Activated CD8-positive, alpha-beta memory T cell treated with anti-CD3 and anti-CD28 coated beads for 24 hours (primary cell): ENCODE results near the gene DUSP2.

Experiments used
- DNase-seq: peaks from one replicate; pipeline ENCODE4 v3.0.0-alpha.2; 2020

The DUSP2 gene

DNA sequence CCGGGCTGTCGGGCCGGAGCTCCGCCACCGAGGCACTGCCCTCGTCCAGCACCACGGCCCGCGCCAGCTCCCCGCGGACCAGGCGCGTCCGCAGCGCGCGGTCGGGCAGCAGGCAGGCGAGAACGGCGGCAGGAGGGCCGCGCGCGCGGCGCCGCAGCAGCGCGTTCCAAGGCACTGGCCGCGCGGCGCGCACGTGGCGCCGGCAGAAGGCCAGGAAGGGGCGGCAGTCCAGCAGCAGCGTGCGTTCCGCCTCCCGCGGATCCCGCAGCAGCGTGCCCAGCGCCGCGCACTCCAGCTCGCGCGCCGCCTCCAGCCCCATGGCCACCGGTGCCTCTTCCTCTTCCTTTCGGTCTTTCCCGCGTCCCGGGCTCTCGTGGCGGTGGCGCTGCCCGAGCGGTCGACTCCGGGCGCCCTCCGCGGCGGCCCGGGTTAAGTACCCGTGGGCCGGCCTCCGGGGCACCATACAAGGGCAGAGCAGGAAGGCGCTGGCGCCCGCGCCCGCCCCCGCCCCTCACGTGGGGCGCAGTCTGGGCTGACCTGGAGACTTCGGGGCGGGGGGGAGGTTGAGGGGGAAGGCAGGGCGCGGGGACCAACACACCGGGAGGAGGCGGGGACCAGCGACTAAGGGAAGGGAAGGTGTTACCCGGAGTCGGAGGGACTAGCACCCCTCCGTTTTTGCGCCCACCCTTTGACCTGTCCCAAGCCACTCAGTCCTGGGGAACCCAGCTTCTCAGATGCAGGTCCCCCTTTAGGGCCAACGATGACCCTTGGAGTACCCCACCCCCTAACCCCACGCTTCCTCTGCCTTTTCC is at the start of gene DUSP2:
Gene DUSP2 (minus strand): TSS at position 405 of the 812 bp plus-strand sequence. CDS start 86 bp downstream, at position 319.
- DNase-seq, result peak; percentile 99

DNA sequence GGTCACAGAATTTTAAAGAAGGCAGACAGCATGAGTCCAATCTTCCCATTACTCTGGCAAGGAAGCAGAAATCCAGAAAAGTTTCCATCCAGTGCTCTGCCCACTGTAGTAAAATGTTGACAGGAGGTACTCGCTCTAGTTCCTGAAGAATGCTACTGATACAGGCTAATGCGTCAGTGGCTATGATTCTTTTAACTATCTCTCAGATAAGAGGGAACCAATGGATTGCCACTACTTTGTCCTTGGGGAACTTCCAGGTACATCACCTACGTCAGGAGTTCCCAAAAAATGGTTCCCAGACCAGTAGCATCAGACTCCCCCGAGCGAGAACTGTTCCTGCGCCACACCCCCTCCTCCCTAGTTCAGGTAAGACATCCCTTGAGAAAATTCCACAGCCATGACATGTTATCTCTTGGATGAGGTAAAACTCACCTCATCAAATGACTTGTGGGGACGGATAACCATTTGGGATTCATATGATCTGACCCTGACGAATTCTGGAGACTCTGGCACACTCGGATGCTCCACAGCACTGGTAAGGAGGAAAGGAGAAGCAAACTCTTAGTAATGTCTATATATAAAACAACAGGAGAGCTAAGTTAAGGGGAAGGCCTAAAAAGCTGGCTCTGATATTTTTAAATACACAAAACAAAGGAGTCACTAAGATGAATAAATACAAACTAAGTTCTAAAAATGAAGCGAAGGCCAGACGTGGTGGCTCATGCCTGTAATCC is 46.9 kb upstream of the DUSP2 start:
- no peak for DNase-seq

DNA sequence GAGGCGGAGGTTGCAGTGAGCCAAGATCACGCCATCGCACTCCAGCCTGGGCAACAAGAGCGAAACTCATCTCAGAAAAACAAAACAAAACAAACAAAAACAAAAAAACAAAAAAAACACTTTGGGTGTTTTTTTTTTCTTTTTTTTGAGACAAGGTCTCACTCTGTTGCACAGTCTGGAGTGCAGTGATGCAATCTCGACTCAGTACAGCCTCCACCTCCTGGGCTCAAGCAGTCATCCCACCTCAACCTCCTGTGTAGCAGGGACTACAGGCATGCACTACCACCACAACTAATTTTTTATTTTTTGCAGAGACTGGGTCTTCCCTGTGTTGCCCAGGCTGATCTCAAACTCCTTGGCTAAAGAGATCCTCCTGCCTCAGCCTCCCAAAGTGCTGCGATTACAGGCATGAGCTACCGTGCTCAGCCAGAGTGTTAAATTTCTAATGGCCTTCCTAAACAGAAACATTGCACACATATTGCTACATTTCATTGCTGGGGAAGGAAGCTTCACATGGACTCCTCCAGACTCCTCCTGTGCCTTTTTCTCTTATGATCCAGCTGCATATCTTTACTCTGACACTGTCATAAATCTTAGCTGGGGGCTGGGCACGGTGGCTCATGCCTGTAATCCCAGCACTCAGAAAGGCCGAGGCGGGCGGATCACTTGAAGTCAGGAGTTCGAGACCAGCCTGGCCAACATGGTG is 43.7 kb upstream of the DUSP2 start:
- no peak for DNase-seq

GRCh38 chr2:96186562-96186961 is 41.3 kb upstream of the DUSP2 start:
- DNase-seq, result no peak

DNA sequence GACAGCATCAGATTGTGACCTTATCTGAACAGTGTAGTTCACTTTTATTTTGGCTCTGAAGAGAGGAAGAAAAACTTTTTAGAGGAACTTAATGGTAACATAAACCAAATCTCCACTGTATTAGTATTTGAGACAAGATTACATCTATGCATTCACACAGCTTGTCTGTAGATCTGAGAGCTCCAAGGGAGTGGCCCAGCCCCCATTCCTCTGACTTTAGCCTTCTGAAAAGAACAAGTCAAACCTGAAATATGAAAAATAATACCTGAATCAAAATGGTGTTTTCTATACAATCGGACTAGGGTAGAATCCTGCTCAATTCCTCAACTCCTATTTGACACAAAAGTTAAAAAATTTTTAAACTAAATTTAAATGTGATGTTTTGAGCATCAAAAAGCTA is 40.3 kb upstream of the DUSP2 start:
- DNase-seq, result no peak

DNA sequence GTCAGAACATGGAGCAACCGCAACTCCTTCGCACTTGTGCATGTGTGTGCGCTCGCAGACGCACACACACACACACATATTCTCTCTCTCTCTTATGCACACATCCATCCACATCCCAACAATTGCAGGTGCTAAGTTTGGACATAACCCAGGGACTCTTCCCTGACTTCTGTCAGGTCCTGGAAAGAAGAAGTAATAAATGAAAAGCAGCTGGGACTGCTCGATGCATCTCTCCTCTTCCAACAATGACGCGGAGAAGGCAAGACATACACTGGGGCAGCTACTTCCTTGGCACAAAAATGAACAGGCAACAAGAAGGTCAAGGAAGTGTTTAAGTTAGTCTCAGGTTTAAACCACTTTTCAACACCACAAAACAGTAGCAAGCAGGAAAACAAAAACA is 39.7 kb upstream of the DUSP2 start:
- DNase-seq, result no peak

- no peak for DNase-seq
These were observed 38.9 kb upstream of the DUSP2 start for GRCh38 chr2:96184188-96184587.

DNA sequence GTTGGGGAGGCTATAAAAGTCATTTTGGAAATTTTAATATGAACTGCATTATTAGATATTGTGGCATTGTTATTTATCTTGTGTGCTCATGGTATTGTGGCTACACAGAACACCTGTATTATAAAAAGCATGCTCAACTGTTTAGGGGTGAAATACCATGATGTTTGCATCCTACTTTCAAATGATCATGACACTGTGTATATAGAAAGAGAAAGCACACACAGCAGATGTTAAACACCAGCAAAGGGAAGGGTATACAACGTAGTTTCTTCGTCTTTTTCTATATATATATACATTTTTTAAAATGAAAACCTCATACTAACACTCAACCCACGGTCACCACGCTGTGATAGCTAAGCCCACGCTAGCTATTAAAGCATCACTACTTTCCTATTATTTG is 36.3 kb upstream of the DUSP2 start:
- no peak for DNase-seq

DNA sequence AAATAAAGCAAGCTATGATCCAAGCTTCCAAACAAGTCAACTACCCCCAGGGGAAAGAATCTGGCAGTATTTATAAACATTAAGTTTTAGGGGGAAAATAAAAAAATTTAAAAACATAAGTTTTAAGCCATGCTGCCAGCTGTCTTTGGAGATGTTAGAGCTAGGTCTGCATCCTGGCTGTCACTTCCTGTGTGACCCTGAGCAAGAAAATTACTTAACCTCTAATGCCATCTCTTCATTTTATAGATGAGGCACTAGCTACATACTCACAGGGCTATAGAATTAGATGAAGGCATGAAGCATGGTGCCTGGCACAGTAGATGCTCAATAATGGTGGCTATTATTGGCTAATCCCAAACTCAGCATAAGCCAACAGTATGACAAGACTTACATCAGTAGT is 35.3 kb upstream of the DUSP2 start:
- no peak for DNase-seq

- DNase-seq, result no peak
These were observed 34.8 kb upstream of the DUSP2 start for GRCh38 chr2:96180002-96180401.

DNA sequence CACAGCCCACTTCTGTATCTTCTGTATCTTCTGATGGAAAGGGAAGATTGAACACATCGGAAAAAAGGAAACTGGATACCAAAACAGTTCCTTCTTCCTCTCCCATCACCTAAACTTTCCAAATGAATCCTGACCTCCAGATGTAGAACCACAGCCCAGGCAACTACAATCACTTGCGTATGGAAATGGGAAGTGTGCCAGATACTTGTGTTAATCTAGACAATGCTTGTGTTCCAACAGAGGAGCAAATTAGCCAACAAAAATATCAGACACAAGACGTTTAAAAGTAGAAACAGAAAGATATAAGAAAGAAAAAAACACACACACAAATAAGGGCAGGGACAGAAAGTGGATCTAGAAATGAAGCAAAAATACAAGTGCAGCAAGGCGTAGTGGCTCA is 31.4 kb upstream of the DUSP2 start:
- no peak for DNase-seq

DNA sequence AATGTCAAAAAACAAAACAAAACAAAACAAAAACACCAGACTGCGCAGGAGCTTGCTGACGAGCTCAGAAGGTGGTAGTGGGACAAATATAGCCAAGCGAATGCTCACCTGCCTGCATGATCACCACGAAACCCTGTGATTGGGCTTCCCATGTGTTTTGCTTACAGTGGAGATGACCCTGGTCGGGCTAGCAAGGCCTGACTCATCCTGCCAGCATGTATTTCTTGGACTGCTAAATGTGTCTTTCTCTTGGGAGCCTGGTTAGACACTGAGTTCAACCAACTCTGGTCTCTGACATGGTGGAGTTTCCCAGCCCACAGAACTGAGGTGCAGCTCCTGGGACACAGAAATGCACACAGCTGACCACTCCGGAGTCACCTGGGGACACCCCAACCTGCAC is 30.7 kb upstream of the DUSP2 start:
- DNase-seq, result no peak

GRCh38 chr2:96174251-96175144 is 29.3 kb upstream of the DUSP2 start:
- DNase-seq, result peak; percentile 94

GRCh38 chr2:96171831-96172230 is 26.6 kb upstream of the DUSP2 start:
- DNase-seq, result no peak

GRCh38 chr2:96170626-96171025 is 25.4 kb upstream of the DUSP2 start:
- no peak for DNase-seq

GRCh38 chr2:96169868-96170507 is 24.7 kb upstream of the DUSP2 start:
- DNase-seq, result no peak

DNA sequence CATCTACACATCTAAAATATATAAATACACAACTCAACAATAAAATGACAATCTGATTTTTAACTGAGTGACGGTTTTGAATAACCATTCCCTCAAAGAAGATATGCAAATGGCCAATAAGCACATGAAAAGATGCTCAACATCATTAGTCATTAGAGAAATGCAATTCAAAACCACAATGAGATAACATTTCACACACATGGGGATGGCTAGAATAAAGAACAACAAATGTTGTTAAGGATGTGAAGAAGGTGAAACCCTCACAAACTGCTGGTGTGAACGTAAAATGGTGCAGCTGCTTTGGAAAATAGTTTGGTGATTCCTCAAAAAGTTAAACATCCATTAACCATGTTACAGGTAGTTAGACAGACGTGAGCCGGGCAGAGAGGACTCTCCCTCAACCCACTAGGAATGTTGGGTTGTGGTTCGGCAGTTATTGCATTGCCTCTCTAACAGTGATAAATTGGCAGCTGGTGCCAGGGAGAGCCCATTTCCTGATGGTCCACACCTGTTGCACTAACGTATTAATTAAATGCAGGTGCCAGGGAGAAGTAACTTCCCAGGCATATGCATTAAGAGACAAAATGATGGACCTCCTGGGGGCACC is 22.3 kb upstream of the DUSP2 start:
- DNase-seq, result no peak

DNA sequence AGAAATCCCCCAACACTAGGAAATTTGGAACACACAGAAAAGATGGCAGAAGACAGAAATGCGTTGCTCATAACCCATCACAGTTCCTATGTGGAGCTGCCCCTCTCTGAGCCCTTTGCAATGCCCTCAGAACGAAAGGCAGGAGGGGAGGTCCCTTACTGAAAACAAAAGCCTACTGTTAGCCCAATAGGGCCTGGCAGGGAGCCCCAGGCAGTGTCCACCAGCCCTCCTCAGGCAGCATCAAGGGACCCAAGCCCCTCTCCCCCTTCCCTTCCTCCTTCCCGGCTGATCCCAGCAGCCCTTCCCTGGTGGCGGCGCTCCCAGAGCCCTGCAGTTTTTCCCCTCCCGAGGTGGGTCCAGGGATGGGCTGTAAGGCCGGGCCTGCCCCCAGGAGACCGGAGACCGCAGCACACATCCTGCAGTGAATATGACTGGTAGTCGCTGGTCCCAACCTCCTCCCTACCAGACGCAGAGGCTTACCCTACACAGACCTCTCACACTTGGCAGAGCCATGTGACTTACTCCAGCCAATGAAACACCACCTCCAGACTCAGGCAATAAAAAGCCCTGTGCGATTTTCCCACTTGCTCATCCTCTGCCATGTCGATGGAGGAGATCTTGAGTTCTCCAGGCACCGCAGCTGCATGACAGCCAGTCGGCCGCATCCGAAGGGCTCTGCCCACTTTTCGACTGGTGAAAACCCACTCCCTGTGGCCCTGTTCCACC is 19.4 kb upstream of the DUSP2 start:
- peak; percentile 89 for DNase-seq

DNA sequence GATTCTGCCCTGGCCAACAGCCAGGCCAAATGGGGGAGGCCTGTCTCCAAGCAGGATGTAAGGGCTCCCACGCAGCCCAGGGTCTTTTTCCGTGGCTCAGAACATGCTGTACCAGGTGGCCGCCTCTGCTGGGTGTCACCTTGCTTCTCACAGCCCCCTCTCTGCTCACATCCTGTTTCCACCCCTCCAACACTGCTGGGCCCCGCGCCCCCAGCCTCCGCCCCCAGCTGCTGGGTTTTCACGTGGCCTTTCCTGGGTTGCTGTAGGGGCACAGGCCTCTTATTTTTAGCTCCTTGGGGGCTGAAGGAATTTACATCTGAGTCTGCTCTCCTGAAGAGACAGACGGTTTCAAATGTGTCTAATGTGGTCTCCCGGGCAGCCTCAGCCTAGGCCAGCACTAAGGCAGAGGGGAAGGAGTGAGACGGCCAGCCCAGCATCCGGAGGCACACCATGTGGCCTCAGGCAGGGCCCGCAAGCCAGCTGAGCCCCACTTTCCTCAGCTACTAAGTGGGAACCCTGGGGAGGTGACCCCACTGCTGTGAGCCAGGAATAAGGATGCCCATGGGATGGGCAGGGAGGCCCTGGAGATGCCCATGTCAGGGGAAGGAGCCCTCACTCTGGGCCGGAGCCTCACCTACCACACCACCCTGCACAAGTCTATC is 18.7 kb upstream of the DUSP2 start:
- peak; percentile 95 for DNase-seq

- no peak for DNase-seq
These were observed 18.2 kb upstream of the DUSP2 start for GRCh38 chr2:96163415-96163767.

DNA sequence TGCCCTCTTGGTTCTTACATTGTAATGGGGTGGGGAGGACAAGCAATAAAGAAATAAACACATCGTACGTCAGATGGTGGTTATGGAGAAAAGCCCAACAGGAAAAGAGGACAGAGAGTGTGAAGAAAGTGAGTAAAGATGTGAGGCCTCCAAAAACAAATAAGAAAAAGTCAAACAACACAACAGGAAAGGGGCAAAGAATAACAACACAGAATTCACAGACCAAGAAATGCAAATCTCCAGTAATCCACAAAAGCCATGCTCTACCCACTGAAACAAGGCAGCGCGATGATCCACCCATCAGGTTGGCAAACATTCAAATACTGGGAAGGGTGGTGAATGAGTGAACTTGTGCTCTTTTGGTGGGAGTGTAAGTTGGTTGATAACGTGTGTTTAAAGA is 16.7 kb upstream of the DUSP2 start:
- no peak for DNase-seq
